Body of pancreas (tissue), 4 donors: ENCODE results near the gene ESPN. TPM values are rescaled to one million over a fixed set of nuclear protein-coding genes. Genes with fewer than 3 reads are reported as not detected.

ENCODE experiments used
- ATAC-seq: fragments of 150-250 bp; one replicate; pipeline ENCODE4 v1.9.1; 2016
- DNase-seq, 4 donors: peaks; one replicate each; pipeline ENCODE4 v3.0.0-alpha.2; 2019
- H3K27ac ChIP-seq, 4 donors: fragments of 200-600 bp; sonication (generic); 1 replicate in 3 of 4; 2 replicates in 1 of 4; pipeline versions ENCODE4 v1.5.1 to v1.6.1; 2016 to 2019; ENCODE audit warnings: mild to moderate bottlenecking in 1 of 4, mixed read lengths in 1 of 4, moderate library complexity in 1 of 4
- H3K27me3 ChIP-seq, 2 donors: fragments of 200-600 bp; sonication (generic); one replicate each; pipeline ENCODE4 v1.6.0; 2016; ENCODE audit warnings: mild to moderate bottlenecking in 1 of 2
- H3K36me3 ChIP-seq, 2 donors: fragments of 200-600 bp; sonication (generic); replicated peaks in 1 of 2; 2 replicates each; pipeline ENCODE4 v1.5.1; 2016; ENCODE audit warnings: low read depth in 2 of 2; ENCODE audit not compliant: insufficient read depth in 1 of 2
- H3K4me1 ChIP-seq: fragments of 200-600 bp; sonication (generic); one replicate; pipeline ENCODE4 v1.6.0; 2016
- H3K4me3 ChIP-seq, 2 donors: fragments of 200-600 bp; sonication (generic); 1 replicate in 1 of 2; 2 replicates in 1 of 2; pipeline ENCODE4 v1.5.1; 2016 to 2019
- H3K9me3 ChIP-seq, 3 donors: fragments of 200-600 bp; sonication (generic); 1 replicate in 2 of 3; 2 replicates in 1 of 3; pipeline ENCODE4 v1.5.1; 2016
- CTCF ChIP-seq, 7 experiments: fragments of 450-650 bp in 4 of 7; fragments of 200-600 bp in 3 of 7; sonication (generic) in 3 of 7; IDR thresholded peaks; one replicate each; pipeline ENCODE4 v1.5.1; 2016 to 2019; ENCODE audit warnings: antibody characterized with exemption in 7 of 7
- POLR2A ChIP-seq, 3 donors: fragments of 450-650 bp; IDR thresholded peaks; one replicate each; pipeline ENCODE4 v1.6.1; 2016; ENCODE audit warnings: antibody characterized with exemption in 3 of 3, mild to moderate bottlenecking in 2 of 3
- WGBS, 2 donors: methylation state at CpG; one replicate each; pipeline ENCODE4 v1.1.5; 2017; 5-methylcytosine and 5-hydroxymethylcytosine counted together
- intact Hi-C: fragments of 100-400 bp; cut with DNase I; formaldehyde crosslinking; loops from one replicate; pipeline ENCODE4 v1.15.1; 2023
- total RNA-seq, 2 donors: library from RNA; depleted of rRNA; stranded (reverse); fragments of >200 nt; gene quantifications; one replicate each; pipeline ENCODE4 v1.1.0, GENCODE V29; 2016

The ESPN gene
- total RNA-seq, 2 donors from 2014 or later, result 0.26 to 4.0 TPM

- H3K4me1 ChIP-seq, result peaks cover 43% of the 10 kb centered on the region
- DNase-seq (no peak), ATAC-seq (no peak)
- H3K9me3 ChIP-seq, result no peaks in the 10 kb centered on the region
- peaks cover 0 to 17% of the 10 kb centered on the region in 2 donors for H3K27me3 ChIP-seq
- intact Hi-C loops, result loop anchor here (10.0 kb wide), 1 partner anchor 157 kb away; no protein-coding TSS in a partner anchor
- H3K36me3 ChIP-seq, result no peaks in the 10 kb centered on the region
- H3K27ac ChIP-seq, result no peak overlapping the region
- TF ChIP-seq POLR2A (IDR thresholded peaks at IDR 0.05), result no peak
- TF ChIP-seq CTCF (IDR thresholded peaks at IDR 0.05), result no peak
- 78 to 82% methylated on average over 11 to 14 of the region's 14 CpGs for WGBS, 2 donors
- no peak overlapping the region for H3K4me3 ChIP-seq
Observed at GRCh38 chr1:6487804-6488484, 63.4 kb downstream of the ESPN start.

- ATAC-seq, result no peak
- Histone ChIP-seq H3K9me3 (no peaks in the 10 kb centered on the region), H3K4me3 (no peak overlapping the region), H3K27ac (no peak overlapping the region), H3K36me3 (no peaks in the 10 kb centered on the region), H3K27me3 (peaks cover 0 to 17% of the 10 kb centered on the region in 2 donors), H3K4me1 (peaks cover 43% of the 10 kb centered on the region)
- TF ChIP-seq POLR2A (IDR thresholded peaks at IDR 0.05) (no peak), CTCF (IDR thresholded peaks at IDR 0.05) (no peak)
- no peak for DNase-seq
- 53 to 81% methylated on average over 8 to 10 of the region's 13 CpGs for WGBS, 2 donors
- intact Hi-C loops, result loop anchor here (10.0 kb wide), 1 partner anchor 156 kb away; no protein-coding TSS in a partner anchor
Observed at GRCh38 chr1:6488602-6489382, 64.2 kb downstream of the ESPN start.

- Histone ChIP-seq H3K27me3 (peaks cover 0 to 17% of the 10 kb centered on the region in 2 donors), H3K4me1 (peaks cover 43% of the 10 kb centered on the region), H3K36me3 (no peaks in the 10 kb centered on the region), H3K9me3 (no peaks in the 10 kb centered on the region), H3K27ac (no peak overlapping the region), H3K4me3 (no peak overlapping the region)
- WGBS, 2 donors, result 48% methylated on average over 9 of the region's 9 CpGs; no CpG with 5 or more reads in 1 of the 2 donors
- no peak for ATAC-seq
- TF ChIP-seq CTCF (IDR thresholded peaks at IDR 0.05) (no peak), POLR2A (IDR thresholded peaks at IDR 0.05) (no peak)
- DNase-seq, result no peak
- intact Hi-C loops, result loop anchor here (10.0 kb wide), 1 partner anchor 155 kb away; no protein-coding TSS in a partner anchor
Observed at GRCh38 chr1:6489383-6489765, 64.8 kb downstream of the ESPN start.

- DNase-seq (peak; percentile 72 to 77 (median 75)), ATAC-seq (peak; percentile 68)
- no peak for TF ChIP-seq POLR2A (IDR thresholded peaks at IDR 0.05)
- peak; percentile 70 to 95 (median 81) for TF ChIP-seq CTCF (IDR thresholded peaks at IDR 0.05)
- Histone ChIP-seq H3K27ac (peak overlapping the region in 3 of 4 donors; percentile 80 to 85 (median 84)), H3K9me3 (no peaks in the 10 kb centered on the region), H3K27me3 (peaks cover 0 to 13% of the 10 kb centered on the region in 2 donors), H3K4me1 (peaks cover 42% of the 10 kb centered on the region), H3K36me3 (no peaks in the 10 kb centered on the region), H3K4me3 (peak overlapping the region; percentile 58 to 74)
- whole genome bisulfite sequencing, 2 donors, result 9 to 13% methylated on average over 3 to 21 of the region's 21 CpGs
- intact Hi-C loops, result loop anchor here (10.0 kb wide), 1 partner anchor 155 kb away; no protein-coding TSS in a partner anchor
Observed at GRCh38 chr1:6489799-6490180, 65.2 kb downstream of the ESPN start.
